PC-9 (cell line): ENCODE data around the gene MCOLN1. TPM values are rescaled to one million over a fixed set of nuclear protein-coding genes. Genes with fewer than 3 reads are reported as not detected.
"Not testable (repeated sequence)": the region's sequence is repeated elsewhere in the genome, so short reads cannot be mapped to it uniquely, and the experiment has no call there.

Source experiments
- BruUV-seq: library from RNA; stranded (reverse); fragments of 400-500 nt; replicated peaks from 2 replicates; lab custom pipeline; 2021; lab: Mats Ljungman, UMichigan
- CTCF ChIA-PET: fragments of 300-600 bp; sonication (Branson Sonifier 250); formaldehyde crosslinking; loops from one replicate; lab custom pipeline; 2022; ENCODE audit warnings: antibody characterized with exemption; lab: Charles Lee
- POLR2A ChIA-PET: fragments of 300-600 bp; sonication (Branson Sonifier 250); formaldehyde crosslinking; loops from one replicate; lab custom pipeline; 2022; ENCODE audit warnings: antibody characterized with exemption; ENCODE audit not compliant: unreplicated experiment; lab: Charles Lee
- DNase-seq, 2 experiments: peaks; one replicate each; pipeline versions ENCODE4 v3.0.0 to v3.0.0-alpha.2; 2015 to 2022; ENCODE audit warnings: mixed read lengths in 1 of 2
- H2AFZ ChIP-seq: fragments of 200-600 bp; sonication (generic); 2 replicates; pipeline ENCODE4 v1.8.1; 2017; ENCODE audit warnings: antibody characterized with exemption
- H3F3A ChIP-seq: fragments of 200-600 bp; sonication (generic); 2 replicates; pipeline ENCODE4 v1.8.1; 2017; ENCODE audit warnings: antibody characterized with exemption, mild to moderate bottlenecking, low read depth; ENCODE audit not compliant: insufficient read depth
- H3K27ac ChIP-seq: fragments of 200-600 bp; sonication (generic); 2 replicates; pipeline ENCODE4 v1.6.1; 2016; ENCODE audit warnings: mixed run types
- H3K27me3 ChIP-seq: fragments of 200-600 bp; sonication (generic); 2 replicates; pipeline ENCODE4 v1.6.1; 2016; ENCODE audit warnings: low read depth, mixed run types; ENCODE audit not compliant: insufficient read depth
- H3K36me3 ChIP-seq: fragments of 200-600 bp; sonication (generic); 2 replicates; pipeline ENCODE4 v1.6.1; 2016; ENCODE audit warnings: low read depth, mixed run types
- H3K4me1 ChIP-seq: fragments of 200-600 bp; sonication (generic); replicated peaks from 2 replicates; pipeline ENCODE4 v1.6.1; 2016; ENCODE audit warnings: mixed run types; ENCODE audit not compliant: insufficient read depth
- H3K4me2 ChIP-seq: fragments of 200-600 bp; sonication (generic); 2 replicates; pipeline ENCODE4 v1.6.1; 2017; ENCODE audit warnings: mixed run types
- H3K4me3 ChIP-seq: fragments of 200-600 bp; sonication (generic); 2 replicates; pipeline ENCODE4 v1.6.1; 2016; ENCODE audit warnings: mixed run types
- H3K79me2 ChIP-seq: fragments of 200-600 bp; sonication (generic); 2 replicates; pipeline ENCODE4 v1.6.1; 2017; ENCODE audit warnings: low read depth, mixed run types
- H3K9me2 ChIP-seq: fragments of 200-600 bp; sonication (generic); 2 replicates; pipeline ENCODE4 v1.8.1; 2017; ENCODE audit warnings: mild to moderate bottlenecking; ENCODE audit not compliant: insufficient read depth
- H3K9me3 ChIP-seq: fragments of 200-600 bp; sonication (generic); 2 replicates; pipeline ENCODE4 v1.8.1; 2016; ENCODE audit warnings: low read depth; ENCODE audit not compliant: insufficient read depth
- H4K20me1 ChIP-seq: fragments of 200-600 bp; sonication (generic); 2 replicates; pipeline ENCODE4 v1.8.1; 2017; ENCODE audit not compliant: insufficient read depth
- CTCF ChIP-seq: fragments of 200-600 bp; sonication (generic); conservative IDR thresholded peaks from 2 replicates; pipeline ENCODE4 v1.6.1; 2017; ENCODE audit warnings: mixed run types, antibody characterized with exemption, mild to moderate bottlenecking, moderate library complexity
- EZH2 ChIP-seq: fragments of 200-600 bp; sonication (generic); IDR thresholded peaks from 2 replicates; pipeline ENCODE4 v1.8.0; 2017; ENCODE audit warnings: antibody characterized with exemption, low read depth
- intact Hi-C: fragments of 100-400 bp; cut with micrococcal nuclease; formaldehyde crosslinking; loops from one replicate; pipeline ENCODE4 v1.10.0; 2022; ENCODE audit not compliant: unreplicated experiment
- total RNA-seq: library from RNA; stranded (reverse); gene quantifications from 2 replicates; pipeline ENCODE4 v1.2.3, GENCODE V29; 2021

MCOLN1 gene
- total RNA-seq, 1 experiment from 2014 or later: 16.0 TPM

- Histone ChIP-seq H3K4me2 (no peak overlapping the region), H4K20me1 (no peaks in the 10 kb centered on the region), H3K36me3 (no peaks in the 10 kb centered on the region), H3K27me3 (no peaks in the 10 kb centered on the region), H3K9me3 (no peaks in the 10 kb centered on the region), H3F3A (peaks cover 6% of the 10 kb centered on the region), H3K9me2 (no peaks in the 10 kb centered on the region), H3K27ac (no peak overlapping the region), H2AFZ (no peak overlapping the region), H3K4me1 (no peaks in the 10 kb centered on the region), H3K4me3 (no peak overlapping the region), H3K79me2 (no peaks in the 10 kb centered on the region)
- ChIA-PET POLR2A (interaction anchor here (0.6 kb wide), 1 partner anchor 24 kb away, joined by 11 read pairs; no protein-coding TSS in a partner anchor), CTCF (interaction anchor here (0.6 kb wide), 1 partner anchor 17 kb away, joined by 3 read pairs; no protein-coding TSS in a partner anchor)
- intact Hi-C loops: no loop called here
- DNase-seq: no peak
- no peak for TF ChIP-seq EZH2
- TF ChIP-seq CTCF: no peak
- BruUV-seq: no TSS peak
Observed at GRCh38 chr19:7565332-7565731, 42.9 kb downstream of the MCOLN1 start.

DNA sequence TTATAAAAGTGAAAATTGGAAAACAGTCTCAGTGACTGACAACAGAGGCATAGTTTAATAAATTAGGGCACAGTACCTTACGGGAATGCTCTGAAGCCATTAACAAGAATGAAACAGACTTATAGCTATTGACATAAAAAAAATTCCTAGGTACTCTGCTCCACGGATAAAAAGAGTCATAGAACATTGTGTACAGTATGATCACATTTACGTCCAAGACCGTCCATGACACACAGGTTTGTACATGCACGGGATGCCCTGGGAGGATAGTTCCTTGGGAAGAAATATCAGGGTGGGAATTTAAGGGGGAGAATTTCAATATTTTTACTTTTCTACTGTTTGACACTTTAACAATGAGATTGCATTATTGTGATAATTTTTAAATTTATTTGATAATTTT, 48.3 kb downstream of the MCOLN1 start:
- DNase-seq: no peak
- intact Hi-C loops: no loop called here
- H3K36me3 ChIP-seq: no peaks in the 10 kb centered on the region
- no peaks in the 10 kb centered on the region for H3K27me3 ChIP-seq
- H4K20me1 ChIP-seq: no peaks in the 10 kb centered on the region
- H3F3A ChIP-seq: peaks cover 31% of the 10 kb centered on the region
- H3K4me2 ChIP-seq: no peak overlapping the region
- no TSS peak for BruUV-seq
- no peaks in the 10 kb centered on the region for H3K9me2 ChIP-seq
- no peak overlapping the region for H3K27ac ChIP-seq
- H3K4me3 ChIP-seq: no peak overlapping the region
- no peaks in the 10 kb centered on the region for H3K79me2 ChIP-seq
- ChIA-PET CTCF (no interaction called here), POLR2A (no interaction called here)
- 0 out of 2 replicates have a peak, but pooled peaks cover 8% of the 10 kb centered on the region for H3K4me1 ChIP-seq
- TF ChIP-seq CTCF: no peak
- no peak for TF ChIP-seq EZH2
- H3K9me3 ChIP-seq: no peaks in the 10 kb centered on the region
- no peak overlapping the region for H2AFZ ChIP-seq

DNA sequence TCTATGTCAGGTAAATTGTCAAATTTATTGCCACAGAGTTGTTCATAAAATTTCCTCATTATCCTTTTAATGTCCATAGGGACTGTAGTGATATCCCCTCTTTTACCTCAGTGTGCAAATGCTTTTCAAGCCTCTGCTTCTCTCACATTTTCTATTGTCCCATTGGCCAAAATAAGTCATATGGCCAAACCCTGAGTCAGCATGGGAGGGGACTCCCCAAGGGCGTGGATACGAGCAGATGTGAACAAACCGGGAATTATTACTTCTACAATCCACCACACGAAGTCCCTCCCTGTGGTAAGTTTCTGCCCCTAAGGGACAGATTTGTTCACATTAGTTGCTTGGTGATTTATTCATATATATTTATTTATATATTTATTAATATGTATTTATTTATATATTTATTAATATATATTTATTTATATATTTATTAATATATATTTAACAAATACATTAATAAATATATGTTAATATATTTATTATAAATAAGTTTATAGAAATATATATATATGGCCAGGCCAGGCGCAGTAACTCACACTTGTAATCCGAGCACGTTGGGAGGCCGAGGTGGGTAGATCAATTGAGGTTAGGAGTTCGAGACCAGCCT, 53.1 kb downstream of the MCOLN1 start:
- H3K9me2 ChIP-seq: no peaks in the 10 kb centered on the region
- H3K27me3 ChIP-seq: peaks cover 25% of the 10 kb centered on the region; the same call in 1 of the 2 replicates
- H3K4me1 ChIP-seq: 0 out of 2 replicates have a peak, but pooled peaks cover 8% of the 10 kb centered on the region
- peak; percentile 38 to 69 for DNase-seq
- no peak overlapping the region for H3K4me3 ChIP-seq
- intact Hi-C loops: no loop called here
- TF ChIP-seq CTCF (no peak), EZH2 (no peak)
- no peaks in the 10 kb centered on the region for H4K20me1 ChIP-seq
- no peak overlapping the region for H3K27ac ChIP-seq
- H3K79me2 ChIP-seq: no peaks in the 10 kb centered on the region
- peaks cover 27% of the 10 kb centered on the region for H3F3A ChIP-seq
- ChIA-PET CTCF (no interaction called here), POLR2A (no interaction called here)
- BruUV-seq: no TSS peak
- no peaks in the 10 kb centered on the region for H3K36me3 ChIP-seq
- H2AFZ ChIP-seq: no peak overlapping the region
- peak overlapping the region; percentile 7; the same call in 1 of the 2 replicates for H3K4me2 ChIP-seq
- H3K9me3 ChIP-seq: no peaks in the 10 kb centered on the region

DNA sequence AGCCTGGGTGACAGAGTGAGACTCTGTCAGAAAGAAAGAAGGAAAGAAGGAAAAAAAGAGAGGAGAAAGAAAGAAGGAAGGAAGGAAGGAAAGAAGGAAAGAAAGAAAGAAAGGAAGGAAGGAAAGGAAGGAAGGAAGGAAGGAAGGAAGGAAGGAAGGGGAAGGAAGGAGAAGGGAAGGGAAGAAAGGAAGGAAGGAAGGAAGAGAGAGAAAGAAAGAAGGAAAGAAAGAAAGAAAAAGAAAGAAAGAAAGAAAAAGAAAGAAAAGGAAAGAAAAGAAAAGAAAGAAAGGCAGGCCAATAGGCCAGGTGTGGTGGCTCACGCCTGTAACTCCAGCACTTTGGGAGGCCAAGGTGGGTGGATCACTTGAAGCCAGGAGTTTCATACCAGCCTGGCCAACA, 55.0 kb downstream of the MCOLN1 start:
- H2AFZ ChIP-seq, H3K9me2 ChIP-seq, H3K27ac ChIP-seq, POLR2A ChIA-PET, CTCF ChIA-PET, H3K9me3 ChIP-seq, H3K36me3 ChIP-seq, H3K4me3 ChIP-seq, H4K20me1 ChIP-seq, H3K79me2 ChIP-seq, BruUV-seq, H3K4me1 ChIP-seq, H3K4me2 ChIP-seq, intact Hi-C loops, DNase-seq: not testable (repeated sequence)
- H3F3A ChIP-seq: peaks cover 24% of the 10 kb centered on the region
- peaks cover 26% of the 10 kb centered on the region; the same call in 1 of the 2 replicates for H3K27me3 ChIP-seq
